HG02885 (cell line): ENCODE measurements around the gene LONP2.
"Not testable (repeated sequence)": the region's sequence is repeated elsewhere in the genome, so short reads cannot be mapped to it uniquely, and the experiment has no call there.

Source experiments
- ATAC-seq: cut with Tn5 transposase; IDR thresholded peaks from one replicate; pipeline ENCODE4 v1.9.1; 2021; ENCODE audit warnings: mild to moderate bottlenecking; ENCODE audit not compliant: unreplicated experiment, poor library complexity

The LONP2 gene

DNA sequence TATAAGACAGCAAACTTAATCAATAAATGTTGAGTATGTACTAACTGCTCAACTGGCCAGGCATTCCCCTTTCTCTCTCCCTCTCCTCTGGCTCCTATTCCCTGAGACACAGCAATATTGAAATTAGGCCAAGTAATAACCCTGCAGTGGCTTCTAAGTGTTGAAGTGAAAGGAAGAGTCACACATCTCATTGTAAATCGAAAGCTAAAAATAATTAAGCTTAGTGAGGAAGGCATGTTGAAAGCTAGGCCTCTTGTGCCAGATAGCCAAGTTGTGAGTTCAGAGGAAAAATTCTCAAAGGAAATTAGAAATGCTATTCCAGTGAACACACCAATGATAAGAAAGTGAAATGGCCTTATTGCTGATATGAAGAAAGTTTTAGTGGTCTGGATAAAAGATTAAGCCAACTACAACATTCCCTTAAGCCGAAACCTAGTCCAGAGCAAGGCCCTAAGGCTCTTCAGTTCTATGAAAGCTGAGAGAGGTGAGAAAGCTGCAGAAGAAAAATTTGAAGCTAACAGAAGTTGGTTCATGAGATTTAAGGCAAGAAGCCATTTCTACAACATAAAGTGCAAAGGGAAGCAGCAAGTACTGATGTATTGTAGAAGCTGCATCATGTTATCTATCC, 38.6 kb downstream of the LONP2 start:
- no peak for ATAC-seq

DNA sequence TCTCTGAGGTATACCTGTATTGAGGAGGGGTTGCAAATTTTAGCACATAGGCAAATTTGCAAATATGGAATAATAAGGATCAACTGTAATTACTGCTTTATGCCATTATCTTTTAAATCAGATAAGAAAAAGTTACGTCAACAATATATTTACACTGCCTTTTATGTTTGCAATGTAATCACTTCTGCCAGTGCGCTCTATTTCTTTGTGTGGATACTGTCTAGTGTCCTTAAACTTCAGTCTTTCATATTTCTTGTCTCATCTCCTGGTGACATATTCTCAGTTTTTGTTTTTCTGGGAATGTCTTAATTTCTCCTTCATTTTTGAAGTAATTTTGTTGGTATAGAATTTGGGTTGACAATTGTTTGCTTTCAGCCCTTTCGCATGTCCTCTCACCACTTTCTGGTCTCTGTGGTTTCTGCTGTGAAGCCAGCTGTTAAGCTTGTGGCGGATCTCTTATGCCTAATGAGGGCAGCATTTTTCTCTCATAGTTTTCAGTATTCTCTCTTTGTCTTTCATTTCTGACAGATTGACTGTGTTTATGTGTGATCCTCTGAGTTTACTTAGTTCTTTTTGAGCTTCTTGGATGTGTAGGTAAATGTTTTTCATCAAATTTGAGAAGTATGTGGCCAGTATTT, 40.8 kb downstream of the LONP2 start:
- ATAC-seq: peak; percentile 81

DNA sequence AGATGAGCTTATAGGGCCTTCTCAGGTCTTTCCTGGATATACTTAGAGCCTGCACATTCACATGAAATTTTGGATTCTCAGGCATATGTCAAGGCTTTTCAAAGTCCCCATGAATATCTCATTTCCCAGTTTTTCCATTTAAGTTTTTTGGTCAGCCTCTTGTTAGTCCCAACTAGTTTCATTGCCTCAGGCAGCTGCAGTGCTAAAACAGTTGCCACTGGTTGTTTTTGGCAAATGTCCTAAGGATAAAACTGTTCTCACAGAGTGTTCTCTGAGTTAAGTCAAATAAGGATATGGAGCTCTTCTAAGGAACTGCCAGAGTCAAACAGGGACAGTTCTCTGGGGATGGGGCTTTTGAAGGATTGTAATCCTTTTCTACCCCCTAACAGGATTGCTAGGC, 43.1 kb downstream of the LONP2 start:
- ATAC-seq: no peak

DNA sequence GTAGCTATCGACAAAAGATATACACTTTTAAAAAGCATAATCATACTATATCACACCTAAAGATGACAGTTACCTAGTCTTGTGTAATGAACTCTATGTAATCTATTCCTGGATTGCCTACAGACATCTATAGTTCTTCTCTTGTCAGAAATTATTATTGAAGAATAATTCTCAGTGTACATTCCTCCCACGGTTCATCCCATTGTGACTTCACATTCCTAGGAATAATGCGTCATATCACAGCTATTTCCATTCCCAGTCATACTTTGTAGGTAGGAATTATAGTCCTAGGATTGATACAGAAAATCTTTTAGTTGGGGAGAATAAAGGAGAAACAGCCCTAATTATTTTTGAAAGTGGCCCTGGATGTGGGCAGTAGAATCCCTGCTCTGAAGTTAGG, 47.2 kb downstream of the LONP2 start:
- no peak for ATAC-seq

- no peak for ATAC-seq
These were observed 47.7 kb downstream of the LONP2 start for GRCh38 chr16:48291754-48292153.

DNA sequence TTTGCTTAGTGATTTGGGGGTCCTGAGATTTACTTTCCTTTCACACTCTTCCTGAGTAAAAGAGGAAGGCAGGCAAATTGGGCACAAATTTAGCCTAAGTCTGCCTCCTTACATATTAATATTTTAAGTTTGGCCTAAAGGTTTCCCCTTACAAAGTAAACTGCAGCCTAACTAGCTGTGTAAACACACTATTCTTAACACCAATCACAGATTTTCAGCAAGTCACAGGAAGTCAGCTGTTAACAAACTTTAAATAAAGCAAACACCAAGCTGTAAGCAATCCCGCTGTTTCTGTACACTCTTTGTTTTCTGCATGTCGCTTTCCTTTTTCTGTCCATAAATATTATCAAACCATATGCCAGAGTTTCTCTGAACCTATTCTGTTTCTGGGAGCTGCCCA, 48.4 kb downstream of the LONP2 start:
- ATAC-seq: no peak

GRCh38 chr16:48294724-48295123, 50.6 kb downstream of the LONP2 start:
- no peak for ATAC-seq

DNA sequence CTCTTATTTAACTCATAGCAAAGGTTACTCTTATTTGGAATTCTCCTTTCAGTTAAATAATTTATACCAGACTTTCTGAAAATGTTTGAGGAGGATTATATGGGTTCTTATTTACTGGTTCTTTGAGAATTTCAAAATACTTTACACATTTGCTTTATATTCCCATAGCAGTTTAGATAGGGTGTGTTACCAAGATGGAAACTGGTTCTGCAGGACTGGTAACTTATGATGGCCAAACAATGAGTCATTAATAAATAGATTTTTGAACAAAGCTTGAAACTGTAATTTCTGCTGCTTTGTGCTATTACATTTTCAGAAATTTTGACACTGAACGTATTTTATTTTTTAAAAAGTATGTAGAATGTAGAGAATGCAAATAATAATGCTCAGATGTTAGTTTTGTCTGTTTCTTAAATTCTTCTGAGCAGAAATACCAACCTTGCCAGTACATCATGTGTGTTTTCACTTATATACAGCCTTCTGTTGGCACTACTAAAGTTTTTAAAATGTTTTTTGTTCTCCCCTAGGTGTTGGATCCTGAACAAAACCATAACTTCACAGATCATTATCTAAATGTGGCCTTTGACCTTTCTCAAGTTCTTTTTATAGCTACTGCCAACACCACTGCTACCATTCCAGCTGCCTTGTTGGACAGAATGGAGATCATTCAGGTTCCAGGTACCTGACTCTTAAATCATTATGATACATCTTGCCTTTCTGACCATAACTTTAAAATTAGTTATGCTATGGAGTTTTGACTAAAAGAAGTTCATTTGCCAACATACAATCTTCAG, 51.6 kb downstream of the LONP2 start:
- no peak for ATAC-seq

DNA sequence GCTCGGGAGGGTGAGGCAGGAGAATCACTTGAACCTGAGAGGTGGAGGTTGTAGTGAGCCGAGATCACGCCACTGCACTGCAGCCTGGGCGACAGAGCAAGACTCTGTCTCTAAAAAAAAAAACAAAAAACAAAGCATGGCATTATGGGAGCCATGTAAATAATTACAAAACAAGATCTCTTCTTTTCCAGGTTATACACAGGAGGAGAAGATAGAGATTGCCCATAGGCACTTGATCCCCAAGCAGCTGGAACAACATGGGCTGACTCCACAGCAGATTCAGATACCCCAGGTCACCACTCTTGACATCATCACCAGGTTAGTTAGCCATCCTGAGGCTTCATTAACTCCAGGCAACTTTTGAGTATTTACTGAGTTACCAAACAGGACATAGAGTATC, 55.4 kb downstream of the LONP2 start:
- no peak for ATAC-seq

DNA sequence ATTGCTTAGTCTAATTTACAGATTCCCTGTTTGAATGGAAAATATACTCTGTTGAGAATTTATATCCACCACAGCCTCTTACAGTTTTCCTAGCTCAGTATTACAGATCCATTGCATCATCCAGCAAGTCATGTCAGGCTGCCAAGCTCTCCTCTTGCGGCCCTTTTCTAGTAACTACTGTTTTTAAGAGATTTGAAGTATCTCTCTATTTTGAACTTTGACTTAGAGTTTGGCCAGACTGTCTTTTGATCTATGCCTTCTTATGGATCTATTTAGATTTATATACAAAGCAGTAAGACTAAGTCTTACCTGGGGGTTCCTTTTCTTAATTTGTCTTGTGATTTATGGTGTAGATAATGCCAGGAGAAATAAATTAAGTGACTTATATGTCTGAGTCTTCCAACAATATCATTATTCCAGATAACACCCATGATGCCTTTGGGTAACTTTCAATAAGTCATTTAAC, 56.3 kb downstream of the LONP2 start:
- ATAC-seq: no peak

- ATAC-seq: no peak
These were observed 64.4 kb downstream of the LONP2 start for GRCh38 chr16:48308535-48308934.

- ATAC-seq: no peak
These were observed 67.0 kb downstream of the LONP2 start for GRCh38 chr16:48310908-48311641.

DNA sequence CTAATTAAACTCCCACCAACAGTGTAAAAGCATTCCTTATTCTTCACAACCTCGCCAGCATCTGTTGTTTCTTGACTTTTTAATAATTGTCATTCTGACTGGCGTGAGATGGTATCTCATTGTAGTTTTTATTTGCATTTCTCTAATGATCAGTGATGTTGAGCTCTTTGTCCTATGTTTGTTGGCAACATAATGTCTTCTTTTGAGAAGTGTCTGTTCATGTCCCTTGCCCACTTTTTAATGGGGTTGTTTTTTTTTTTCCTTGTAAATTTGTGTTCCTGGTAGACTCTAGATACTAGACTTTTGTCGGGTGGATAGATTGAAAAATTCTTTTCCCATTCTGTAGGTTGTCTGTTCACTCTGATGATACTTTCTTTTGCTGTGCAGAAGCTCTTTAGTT, 69.8 kb downstream of the LONP2 start:
- ATAC-seq: not testable (repeated sequence)

GRCh38 chr16:48317026-48317425, 72.9 kb downstream of the LONP2 start:
- no peak for ATAC-seq

GRCh38 chr16:48317614-48318315, 73.7 kb downstream of the LONP2 start:
- ATAC-seq: no peak

DNA sequence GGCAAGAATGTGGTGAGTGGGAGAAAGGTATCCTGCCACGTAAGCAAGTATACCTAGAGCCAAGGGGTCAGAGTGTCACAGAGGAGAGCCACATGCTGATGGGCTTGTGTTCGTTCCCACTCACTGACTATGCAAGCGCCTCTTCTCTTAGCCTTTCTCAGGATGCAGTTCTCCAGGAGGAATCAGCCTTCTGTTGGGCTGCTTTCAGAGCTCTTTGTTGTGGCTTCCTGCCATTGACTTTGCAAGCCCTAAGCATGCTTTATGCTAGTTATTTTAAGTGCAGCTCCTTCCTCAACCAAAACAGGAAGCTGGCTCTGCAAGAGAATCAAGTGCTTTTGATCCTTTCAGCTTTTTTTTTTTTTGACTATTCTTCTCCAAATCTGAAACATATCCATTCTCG, 74.5 kb downstream of the LONP2 start:
- no peak for ATAC-seq

DNA sequence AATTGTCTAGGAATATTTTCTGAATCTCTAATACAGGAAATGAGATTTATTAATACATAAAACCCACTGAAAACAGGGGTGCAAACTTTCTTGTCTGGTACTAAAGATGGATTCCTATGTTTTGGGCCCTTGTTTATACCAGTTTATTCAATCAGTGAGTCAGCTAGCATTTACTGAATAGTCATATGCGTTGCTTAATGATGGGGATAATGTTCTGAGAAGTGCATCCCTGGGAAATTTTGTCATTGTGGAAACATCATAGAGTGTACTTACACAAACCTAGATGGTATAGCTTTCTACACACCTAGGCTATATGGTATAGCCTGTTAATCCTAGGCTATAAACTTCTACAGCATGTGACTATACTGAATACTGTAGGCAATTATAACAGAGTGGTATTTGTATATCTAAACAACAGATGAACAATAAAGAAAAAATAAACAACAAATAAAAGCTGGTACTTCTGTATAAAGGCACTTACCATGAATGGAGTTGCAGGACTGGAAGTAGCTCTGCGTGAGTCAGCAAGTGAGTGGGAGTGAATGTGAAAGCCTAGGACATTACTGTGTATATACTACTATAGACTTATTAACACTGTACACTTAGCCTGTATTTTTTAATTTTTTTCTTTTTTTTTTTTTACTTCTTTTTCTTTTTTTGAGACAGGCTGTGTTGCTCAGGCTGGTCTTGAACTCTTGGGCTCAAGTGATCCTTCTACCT, 77.4 kb downstream of the LONP2 start:
- no peak for ATAC-seq

DNA sequence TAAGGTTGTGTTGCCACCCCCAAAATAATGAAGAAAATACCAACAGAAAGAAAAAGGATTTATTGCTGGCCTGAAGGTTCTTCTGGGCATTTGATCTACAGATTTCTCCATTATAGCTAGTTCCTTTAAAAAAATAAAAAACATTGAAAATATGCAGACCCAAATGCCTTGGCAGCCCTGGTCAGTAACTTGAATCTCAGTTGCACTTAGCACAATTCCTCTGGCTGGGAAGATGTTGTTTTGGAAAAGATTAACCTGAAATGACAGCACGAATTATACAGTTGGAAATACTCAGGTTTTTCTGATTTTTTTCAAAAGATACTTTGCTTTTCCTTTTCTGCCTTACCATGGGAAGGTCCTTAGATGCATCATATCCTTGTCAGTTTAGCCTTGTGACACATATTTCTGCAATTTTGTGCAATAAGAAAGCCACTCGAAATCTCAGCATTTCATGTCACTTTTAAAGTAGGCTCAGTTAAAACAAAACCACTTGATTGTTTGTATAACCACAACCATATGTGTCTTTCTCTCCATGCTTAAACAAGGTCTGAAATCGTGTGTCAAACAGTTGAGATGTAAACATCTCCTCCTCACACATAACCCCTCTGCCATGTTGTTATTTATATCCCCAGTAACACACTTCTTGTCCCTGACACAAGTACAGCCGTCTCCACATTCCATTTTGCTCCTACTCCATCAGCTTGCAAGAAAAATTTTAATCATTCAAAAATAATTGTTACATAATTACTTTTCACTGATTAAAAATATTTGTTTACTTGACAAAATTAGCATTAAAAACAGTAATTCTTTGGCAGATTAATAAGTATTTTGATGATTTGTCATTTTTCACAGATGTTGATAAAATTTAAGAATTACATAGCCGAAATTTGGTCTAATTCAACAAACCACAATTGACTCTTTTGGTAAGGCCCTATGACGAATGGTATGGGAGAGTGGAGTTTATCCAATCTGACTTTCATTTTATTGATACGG, 80.0 kb downstream of the LONP2 start:
- no peak for ATAC-seq
